Brain microvascular endothelial cell (primary cell): Measurements from ENCODE around the gene YPEL1.

Source experiments
- DNase-seq: peaks from one replicate; pipeline ENCODE4 v3.0.0-alpha.2; 2020
- H3K27ac ChIP-seq: fragments of 250-450 bp; sonication (Bioruptor Pico); 2 replicates; pipeline ENCODE4 v1.5.1; 2020; ENCODE audit warnings: mild to moderate bottlenecking, moderate library complexity
- H3K27me3 ChIP-seq: fragments of 250-450 bp; sonication (Bioruptor Pico); replicated peaks from 2 replicates; pipeline ENCODE4 v1.5.1; 2020; ENCODE audit warnings: mild to moderate bottlenecking
- H3K36me3 ChIP-seq: fragments of 250-450 bp; sonication (Bioruptor Pico); replicated peaks from 2 replicates; pipeline ENCODE4 v1.5.1; 2020; ENCODE audit warnings: mild to moderate bottlenecking
- H3K4me3 ChIP-seq: 2 replicates; pipeline ENCODE4 v1.5.1; 2011; ENCODE audit warnings: low read depth, mild to moderate bottlenecking, control low read depth, low read length, moderate library complexity
- in situ Hi-C: cut with HindIII; loops from 2 replicates; pipeline ENCODE4 v1.10.0; 2017; ENCODE audit warnings: low sequenced_read_pairs, low pct_ligation_motif_present
- TF ChIP-seq, protein P1 (sequence below): IDR thresholded peaks from 2 replicates; pipeline ENCODE4 v1.5.1; 2011; ENCODE audit warnings: low read depth, mild to moderate bottlenecking, moderate library complexity, low read length, control low read depth, inconsistent platforms; ENCODE audit errors: missing control alignments

The YPEL1 gene

DNA sequence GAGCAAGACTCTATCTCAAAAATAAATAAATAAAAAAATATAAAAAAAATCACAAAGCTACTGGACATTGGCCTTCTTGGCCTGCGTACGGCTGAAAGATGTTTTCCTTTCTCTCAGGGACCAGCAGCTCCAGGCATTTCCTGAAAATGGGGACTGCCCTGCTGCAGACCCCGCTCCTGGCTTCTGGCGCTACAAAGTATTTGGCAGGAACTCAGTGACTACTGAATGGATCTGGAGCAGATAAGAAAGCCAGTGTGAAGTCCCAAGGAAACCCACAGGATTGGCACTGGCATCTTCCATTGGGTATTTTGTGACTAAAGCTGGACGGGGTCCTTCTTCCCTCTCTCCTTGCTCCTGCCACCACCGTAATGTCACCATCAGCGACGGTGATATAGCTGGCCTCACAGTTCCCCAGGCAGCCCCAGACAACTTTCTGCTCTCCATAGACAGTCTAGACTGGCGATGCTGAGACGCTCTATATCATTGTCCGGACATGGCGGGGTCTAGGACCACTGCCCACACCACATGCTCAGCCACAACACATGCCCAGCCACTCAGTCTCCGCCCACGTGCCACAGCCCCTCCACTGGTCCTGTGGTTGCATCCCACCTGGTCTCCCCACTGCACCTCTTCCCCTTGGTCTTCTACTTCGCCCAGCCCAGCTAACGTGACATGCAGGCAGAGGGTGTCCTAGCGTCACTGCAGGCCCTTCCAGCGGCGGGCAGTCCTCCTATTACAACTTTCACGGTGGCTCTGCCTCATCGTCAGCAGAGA lies 22.7 kb upstream of the YPEL1 start:
- peaks cover 2% of the 10 kb centered on the region for H3K27me3 ChIP-seq
- peaks cover 21% of the 10 kb centered on the region for H3K36me3 ChIP-seq
- DNase-seq = no peak
- TF ChIP-seq, protein P1, sequence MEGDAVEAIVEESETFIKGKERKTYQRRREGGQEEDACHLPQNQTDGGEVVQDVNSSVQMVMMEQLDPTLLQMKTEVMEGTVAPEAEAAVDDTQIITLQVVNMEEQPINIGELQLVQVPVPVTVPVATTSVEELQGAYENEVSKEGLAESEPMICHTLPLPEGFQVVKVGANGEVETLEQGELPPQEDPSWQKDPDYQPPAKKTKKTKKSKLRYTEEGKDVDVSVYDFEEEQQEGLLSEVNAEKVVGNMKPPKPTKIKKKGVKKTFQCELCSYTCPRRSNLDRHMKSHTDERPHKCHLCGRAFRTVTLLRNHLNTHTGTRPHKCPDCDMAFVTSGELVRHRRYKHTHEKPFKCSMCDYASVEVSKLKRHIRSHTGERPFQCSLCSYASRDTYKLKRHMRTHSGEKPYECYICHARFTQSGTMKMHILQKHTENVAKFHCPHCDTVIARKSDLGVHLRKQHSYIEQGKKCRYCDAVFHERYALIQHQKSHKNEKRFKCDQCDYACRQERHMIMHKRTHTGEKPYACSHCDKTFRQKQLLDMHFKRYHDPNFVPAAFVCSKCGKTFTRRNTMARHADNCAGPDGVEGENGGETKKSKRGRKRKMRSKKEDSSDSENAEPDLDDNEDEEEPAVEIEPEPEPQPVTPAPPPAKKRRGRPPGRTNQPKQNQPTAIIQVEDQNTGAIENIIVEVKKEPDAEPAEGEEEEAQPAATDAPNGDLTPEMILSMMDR = no peak
- in situ Hi-C loops = no loop called here
- no peak overlapping the region for H3K27ac ChIP-seq
- no peak overlapping the region for H3K4me3 ChIP-seq

DNA sequence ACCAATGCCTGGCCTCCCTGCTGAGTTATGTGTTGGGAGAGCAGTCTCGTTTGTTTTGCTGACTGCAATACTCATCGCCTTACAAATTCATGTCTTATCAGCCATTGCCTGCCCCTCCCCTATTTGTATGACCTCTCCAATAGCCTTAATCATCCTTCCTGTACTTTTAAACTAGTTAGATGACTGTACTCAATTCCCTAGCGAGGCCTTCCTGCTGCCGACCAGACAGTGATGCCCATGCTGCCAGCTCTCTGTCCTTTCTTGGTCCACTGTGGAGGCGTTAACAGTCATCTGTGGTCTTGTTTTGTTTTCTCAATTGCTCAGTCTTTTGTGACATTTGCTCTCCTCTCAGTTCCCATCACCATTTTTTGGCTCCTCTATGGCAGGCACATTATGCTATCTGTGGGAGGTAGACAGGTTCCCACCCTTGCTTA lies 20.3 kb upstream of the YPEL1 start:
- peaks cover 8% of the 10 kb centered on the region for H3K36me3 ChIP-seq

DNA sequence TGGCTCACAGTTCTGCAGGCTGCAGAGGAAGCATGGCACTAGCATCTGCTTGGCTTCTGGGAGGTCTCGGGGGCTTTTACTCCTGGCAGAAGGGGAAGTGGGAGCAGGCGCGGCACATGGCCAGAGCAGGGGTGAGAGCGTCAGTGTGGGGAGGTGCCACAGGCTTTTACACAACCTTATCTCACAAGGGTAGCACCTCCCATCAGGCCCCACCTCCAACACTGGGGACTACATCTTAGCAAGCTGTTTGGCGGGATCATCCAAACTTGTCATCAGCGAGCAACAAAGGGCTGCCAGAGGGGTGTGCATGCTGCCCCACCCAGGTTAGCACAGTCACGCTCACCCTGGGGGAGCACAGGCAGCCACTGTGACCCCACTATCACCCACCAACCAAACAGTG lies 18.9 kb upstream of the YPEL1 start:
- TF ChIP-seq, protein P1 = no peak
- no peak overlapping the region for H3K4me3 ChIP-seq
- in situ Hi-C loops = no loop called here
- H3K27me3 ChIP-seq = peaks cover 2% of the 10 kb centered on the region
- H3K27ac ChIP-seq = peak overlapping the region; percentile 90
- peaks cover 8% of the 10 kb centered on the region for H3K36me3 ChIP-seq
- peak; percentile 22 for DNase-seq

More for the DNA sequence above, 20.3 kb upstream of the YPEL1 start:
- H3K4me3 ChIP-seq = no peak overlapping the region
- TF ChIP-seq, protein P1 = no peak
- DNase-seq = peak; percentile 92
- H3K27ac ChIP-seq = peak overlapping the region; percentile 90
- in situ Hi-C loops = no loop called here
- peaks cover 2% of the 10 kb centered on the region for H3K27me3 ChIP-seq

DNA sequence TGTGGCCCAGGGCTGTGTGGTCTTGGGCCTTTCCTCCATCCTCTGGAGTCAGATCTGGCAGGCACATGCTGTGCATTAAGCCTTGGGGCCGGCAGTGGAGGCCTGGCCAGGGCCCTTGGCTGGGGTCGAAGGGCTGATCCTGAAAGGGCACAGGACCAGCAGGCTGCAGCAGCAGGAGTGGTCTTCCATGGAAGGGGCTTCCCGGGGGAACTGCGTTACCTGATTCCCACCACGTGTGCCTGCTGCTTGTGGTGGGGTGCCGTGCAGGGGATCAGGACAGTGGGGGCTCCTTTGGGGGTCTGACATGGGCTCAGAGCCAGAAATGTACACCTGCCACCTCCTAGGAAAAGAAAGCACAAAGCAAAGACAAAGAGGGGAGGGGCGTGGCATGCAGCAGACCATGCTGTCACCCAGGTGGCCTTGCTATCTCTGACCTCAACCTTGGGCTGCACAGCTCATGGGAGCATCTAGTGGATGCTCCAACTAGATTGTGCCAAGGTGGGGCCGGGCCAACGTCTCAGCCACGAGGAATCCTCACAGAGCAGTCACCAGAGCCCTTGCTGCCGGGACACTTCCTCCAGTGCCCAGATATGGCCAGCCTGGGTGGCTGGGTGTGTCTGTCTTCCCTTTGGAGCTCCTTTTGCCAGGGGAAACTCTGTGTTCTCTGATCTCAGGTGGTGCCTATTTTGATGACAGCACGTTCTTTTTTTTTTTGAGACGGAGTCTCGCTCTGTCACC lies 17.9 kb upstream of the YPEL1 start:
- DNase-seq = no peak
- in situ Hi-C loops = no loop called here
- peaks cover 8% of the 10 kb centered on the region for H3K36me3 ChIP-seq
- H3K27me3 ChIP-seq = peaks cover 2% of the 10 kb centered on the region
- no peak overlapping the region for H3K27ac ChIP-seq
- H3K4me3 ChIP-seq = no peak overlapping the region
- TF ChIP-seq, protein P1 = no peak

DNA sequence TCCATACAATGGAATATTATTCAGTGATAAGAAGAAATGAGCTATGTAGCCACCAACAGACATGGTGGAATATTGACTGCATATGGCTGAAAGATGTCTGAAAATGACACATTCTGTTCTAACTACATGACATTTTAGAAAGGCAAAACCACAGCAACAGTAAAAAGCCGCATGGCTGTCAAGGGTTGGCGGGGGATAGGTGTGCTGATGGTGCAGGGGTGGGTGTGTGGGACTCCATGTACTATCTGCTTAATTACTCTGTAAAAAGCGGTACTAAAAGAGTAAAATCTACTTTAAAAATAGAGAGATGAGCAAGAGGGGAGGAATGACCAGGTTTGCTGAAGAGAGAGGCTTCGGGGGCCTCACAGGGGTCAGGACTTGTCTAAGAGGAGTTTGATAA lies 16.7 kb upstream of the YPEL1 start:
- TF ChIP-seq, protein P1 = no peak
- no peak for DNase-seq
- Histone ChIP-seq H3K4me3 (no peak overlapping the region), H3K27ac (no peak overlapping the region), H3K27me3 (peaks cover 2% of the 10 kb centered on the region), H3K36me3 (peaks cover 4% of the 10 kb centered on the region)
- in situ Hi-C loops = no loop called here
